H1 (cell line): ENCODE measurements around the gene LRBA. TPM values are rescaled to one million over a fixed set of nuclear protein-coding genes. Genes with fewer than 3 reads are reported as not detected.

Experiments used
- CTCF ChIA-PET: fragments of 300-600 bp; sonication (Branson Sonifier 250); formaldehyde crosslinking; loops from one replicate; lab custom pipeline; 2021; ENCODE audit not compliant: partially characterized antibody; lab: Charles Lee
- POLR2A ChIA-PET: fragments of 300-600 bp; sonication (Branson Sonifier 250); formaldehyde crosslinking; loops from one replicate; lab custom pipeline; 2021; ENCODE audit warnings: inconsistent platforms; ENCODE audit not compliant: partially characterized antibody; lab: Charles Lee
- DNase-seq, 2 experiments: peaks; one replicate each; pipeline versions ENCODE4 v3.0.0 to v3.0.0-alpha.2; 2010 to 2022; ENCODE audit warnings: low spot score in 2 of 2, low read depth in 1 of 2, mixed read lengths in 1 of 2
- FAIRE-seq: peaks from 2 replicates; lab custom pipeline; 2011; peaks lifted over from hg19 to GRCh38; lab: Jason Lieb, UNC
- H2AFZ ChIP-seq: 2 replicates; pipeline ENCODE4 v1.8.1; 2012; ENCODE audit warnings: low read length, inconsistent platforms
- H2AK5ac ChIP-seq: 2 replicates; pipeline ENCODE4 v1.6.1; 2013; ENCODE audit warnings: low read depth, low read length
- H2BK120ac ChIP-seq: replicated peaks from 2 replicates; pipeline ENCODE3; 2013; ENCODE audit warnings: low read depth, low read length, inconsistent platforms
- H2BK12ac ChIP-seq: 2 replicates; pipeline ENCODE4 v1.6.1; 2013; ENCODE audit warnings: low read depth, low read length
- H2BK15ac ChIP-seq: 2 replicates; pipeline ENCODE4 v1.6.1; 2013; ENCODE audit warnings: low read length
- H2BK20ac ChIP-seq: 2 replicates; pipeline ENCODE4 v1.6.1; 2013; ENCODE audit warnings: low read length
- H2BK5ac ChIP-seq: 2 replicates; pipeline ENCODE4 v1.6.1; 2013; ENCODE audit warnings: low read depth, low read length
- H3K14ac ChIP-seq: 2 replicates; pipeline ENCODE4 v1.6.1; 2013; ENCODE audit warnings: inconsistent platforms; ENCODE audit not compliant: insufficient read length
- H3K18ac ChIP-seq: 2 replicates; pipeline ENCODE4 v1.6.1; 2013; ENCODE audit warnings: low read length; ENCODE audit errors: extremely low read depth
- H3K23ac ChIP-seq: 2 replicates; pipeline ENCODE4 v1.6.1; 2013; ENCODE audit warnings: inconsistent platforms; ENCODE audit not compliant: insufficient read length
- H3K23me2 ChIP-seq: 2 replicates; pipeline ENCODE4 v1.6.1; 2013; ENCODE audit warnings: low read depth, low read length
- H3K27ac ChIP-seq: 2 replicates; pipeline ENCODE4 v1.6.1; 2011; ENCODE audit warnings: low read depth, low read length, inconsistent platforms
- H3K27me3 ChIP-seq, 4 experiments: replicated peaks in 1 of 4; 1 replicate in 1 of 4; 2 replicates in 3 of 4; pipeline versions ENCODE4 v1.6.1 to v1.8.1; 2011 to 2013; ENCODE audit warnings: low read length in 3 of 4, mild to moderate bottlenecking in 3 of 4, inconsistent platforms in 2 of 4, mixed read lengths in 2 of 4, moderate library complexity in 1 of 4; ENCODE audit not compliant: control insufficient read depth in 3 of 4, insufficient read depth in 3 of 4; ENCODE audit errors: extremely low read depth in 1 of 4
- H3K36me3 ChIP-seq, 4 experiments: 2 replicates each; pipeline versions ENCODE4 v1.6.1 to v1.8.1; 2011 to 2013; ENCODE audit warnings: mild to moderate bottlenecking in 4 of 4, low read length in 3 of 4, moderate library complexity in 2 of 4, control low read depth in 1 of 4, inconsistent platforms in 1 of 4; ENCODE audit not compliant: insufficient read depth in 4 of 4, control insufficient read depth in 2 of 4
- H3K4ac ChIP-seq: replicated peaks from 2 replicates; pipeline ENCODE3; 2013; ENCODE audit warnings: low read length, low read depth, mixed read lengths, inconsistent platforms; ENCODE audit not compliant: insufficient read length
- H3K4me1 ChIP-seq, 4 experiments: replicated peaks in 1 of 4; 1 replicate in 1 of 4; 2 replicates in 3 of 4; pipeline versions ENCODE4 v1.6.1 to v1.8.1; 2011 to 2013; ENCODE audit warnings: low read length in 3 of 4, inconsistent platforms in 2 of 4, mixed read lengths in 1 of 4; ENCODE audit not compliant: insufficient read depth in 4 of 4, control insufficient read depth in 3 of 4
- H3K4me2 ChIP-seq, 2 experiments: 2 replicates each; pipeline versions ENCODE4 v1.6.1 to v1.8.1; 2011 to 2013; ENCODE audit warnings: low read depth in 2 of 2, low read length in 2 of 2, control low read depth in 1 of 2, inconsistent platforms in 1 of 2, mild to moderate bottlenecking in 1 of 2; ENCODE audit not compliant: insufficient read depth in 1 of 2
- H3K4me3 ChIP-seq, 4 experiments: fragments of 200-600, 300-600 bp in 1 of 4; sonication (generic), shearing (Covaris generic), sonication (Bioruptor Twin) in 1 of 4; 2 replicates each; pipeline versions ENCODE4 v1.5.1 to v1.8.1; 2011 to 2016; ENCODE audit warnings: low read length in 4 of 4, low read depth in 3 of 4, control low read depth in 2 of 4, inconsistent platforms in 2 of 4, mild to moderate bottlenecking in 2 of 4, mixed read lengths in 1 of 4, moderate library complexity in 1 of 4; ENCODE audit not compliant: insufficient read depth in 2 of 4; ENCODE audit errors: extremely low read depth in 1 of 4
- H3K56ac ChIP-seq: replicated peaks from 2 replicates; pipeline ENCODE3; 2013; ENCODE audit warnings: low read depth, mild to moderate bottlenecking, mixed read lengths, low read length, inconsistent platforms; ENCODE audit not compliant: insufficient read length
- H3K79me1 ChIP-seq: 2 replicates; pipeline ENCODE4 v1.6.1; 2013; ENCODE audit warnings: low read depth, low read length, control low read depth
- H3K79me2 ChIP-seq, 2 experiments: 2 replicates each; pipeline versions ENCODE4 v1.6.1 to v1.8.1; 2012 to 2013; ENCODE audit warnings: low read length in 2 of 2, mild to moderate bottlenecking in 2 of 2, inconsistent platforms in 1 of 2; ENCODE audit not compliant: insufficient read depth in 2 of 2, control insufficient read depth in 1 of 2
- H3K9ac ChIP-seq, 4 experiments: replicated peaks in 1 of 4; 1 replicate in 1 of 4; 2 replicates in 3 of 4; pipeline versions ENCODE4 v1.6.1 to v1.8.1; 2011 to 2013; ENCODE audit warnings: low read depth in 3 of 4, low read length in 3 of 4, control low read depth in 2 of 4, mild to moderate bottlenecking in 2 of 4, moderate library complexity in 2 of 4, inconsistent platforms in 1 of 4; ENCODE audit errors: extremely low read depth in 1 of 4
- H3K9me3 ChIP-seq, 2 experiments: 2 replicates each; pipeline versions ENCODE4 v1.6.1 to v1.8.1; 2012 to 2013; ENCODE audit warnings: mild to moderate bottlenecking in 2 of 2, moderate library complexity in 2 of 2, control low read depth in 1 of 2, inconsistent platforms in 1 of 2, low read depth in 1 of 2, low read length in 1 of 2, mixed read lengths in 1 of 2; ENCODE audit not compliant: insufficient read depth in 2 of 2
- H4K20me1 ChIP-seq, 2 experiments: replicated peaks in 1 of 2; 2 replicates each; pipeline versions ENCODE3 to v1.8.1; 2011 to 2013; ENCODE audit warnings: inconsistent platforms in 2 of 2, low read length in 2 of 2, mild to moderate bottlenecking in 1 of 2; ENCODE audit not compliant: insufficient read depth in 2 of 2, control insufficient read depth in 1 of 2
- H4K5ac ChIP-seq: 2 replicates; pipeline ENCODE4 v1.6.1; 2013; ENCODE audit warnings: low read length, low read depth, mixed read lengths, inconsistent platforms; ENCODE audit not compliant: insufficient read length
- H4K8ac ChIP-seq: 2 replicates; pipeline ENCODE4 v1.8.0; 2013; ENCODE audit warnings: mild to moderate bottlenecking, moderate library complexity, low read length, inconsistent platforms; ENCODE audit not compliant: insufficient read depth; ENCODE audit errors: extremely low read depth
- H4K91ac ChIP-seq: replicated peaks from 2 replicates; pipeline ENCODE3; 2013; ENCODE audit warnings: low read length, mixed read lengths, inconsistent platforms; ENCODE audit not compliant: insufficient read length
- HDAC2 ChIP-seq, 2 experiments: fragments of 300-600 bp in 1 of 2; sonication (generic) in 1 of 2; IDR thresholded peaks; 2 replicates each; pipeline ENCODE4 v1.6.1; 2011 to 2012; ENCODE audit warnings: low read depth in 2 of 2, low read length in 2 of 2, mild to moderate bottlenecking in 2 of 2, moderate library complexity in 2 of 2, borderline replicate concordance in 1 of 2, inconsistent platforms in 1 of 2
- POLR2A ChIP-seq, 2 experiments: IDR thresholded peaks; 1 replicate in 1 of 2; 2 replicates in 1 of 2; pipeline ENCODE4 v1.6.1; 2011; ENCODE audit warnings: low read depth in 2 of 2, low read length in 2 of 2, mild to moderate bottlenecking in 2 of 2; ENCODE audit errors: control extremely low read depth in 1 of 2
- POU5F1 ChIP-seq: IDR thresholded peaks from 2 replicates; pipeline ENCODE4 v1.6.1; 2011; ENCODE audit warnings: low read depth, mild to moderate bottlenecking, low read length, moderate library complexity
- RXRA ChIP-seq: IDR thresholded peaks from 2 replicates; pipeline ENCODE4 v1.6.1; 2011; ENCODE audit warnings: low read depth, mild to moderate bottlenecking, low read length, moderate library complexity; ENCODE audit not compliant: insufficient read depth
- TAF1 ChIP-seq: IDR thresholded peaks from 2 replicates; pipeline ENCODE4 v1.6.1; 2011; ENCODE audit warnings: mild to moderate bottlenecking, low read depth, low read length
- WGBS, 2 experiments: shearing (Covaris generic) in 1 of 2; methylation state at CpG; one replicate each; pipeline versions ENCODE4 v1.1.6 to v1.1.7; 2013 to 2015; ENCODE audit warnings: low lambda C conversion rate in 2 of 2, mixed read lengths in 2 of 2, inconsistent platforms in 1 of 2, low coverage in 1 of 2, missing lambda C conversion rate in 1 of 2; ENCODE audit not compliant: insufficient replicate concordance in 2 of 2, insufficient coverage in 1 of 2, insufficient read length in 1 of 2; ENCODE audit errors: extremely low coverage in 1 of 2, missing lambda C conversion rate in 1 of 2; 5-methylcytosine and 5-hydroxymethylcytosine counted together
- polyA plus RNA-seq, 7 experiments: library from polyadenylated mRNA; depleted of rRNA in 3 of 7; stranded (reverse) in 5 of 7; unstranded in 2 of 7; fragments of >200 nt in 5 of 7; fragments of 200-250 nt in 2 of 7; gene quantifications; 1 replicate in 5 of 7; 2 replicates in 1 of 7; 4 replicates in 1 of 7; pipeline versions ENCODE4 v1.2.1 to v1.2.3, GENCODE V29; 2011 to 2013; ENCODE audit warnings: missing spikeins in 2 of 7, mixed read lengths in 2 of 7
- total RNA-seq: library from RNA; stranded (reverse); fragmentation: NEBNext Ultra II Directional; extraction: Animal tissue kit (Norgen Biotek cat#: 25700); gene quantifications from 2 replicates; pipeline ENCODE4 v1.2.1, GENCODE V29; 2021

Gene LRBA
- total and polyA plus RNA-seq, 2 of the 8 experiments (the other 6 are each of a cell fraction or from before 2014, with no cell fraction given): 54.6 to 83.2 TPM

- Histone ChIP-seq H4K20me1 (no peaks in the 10 kb centered on the region), H2AK5ac (no peak overlapping the region), H3K36me3 (peaks cover 0 to 27% (median 12%) of the 10 kb centered on the region in 4 experiments; a peak in 6 of 8 replicates), H4K8ac (no peak overlapping the region), H2AFZ (no peak overlapping the region), H3K4me2 (no peak overlapping the region), H3K4ac (no peak overlapping the region), H3K4me3 (no peak overlapping the region), H2BK20ac (no peak overlapping the region), H2BK12ac (no peak overlapping the region), H3K79me2 (no peaks in the 10 kb centered on the region), H4K91ac (no peak overlapping the region), H3K14ac (no peak overlapping the region), H3K4me1 (no peaks in the 10 kb centered on the region), H2BK15ac (no peak overlapping the region), H2BK5ac (no peak overlapping the region), H3K23ac (no peak overlapping the region), H3K79me1 (no peaks in the 10 kb centered on the region), H3K27me3 (no peaks in the 10 kb centered on the region), H3K23me2 (no peaks in the 10 kb centered on the region; the same call in 1 of the 2 replicates), H3K9me3 (no peaks in the 10 kb centered on the region), H3K56ac (no peak overlapping the region), H3K9ac (no peak overlapping the region), H4K5ac (no peak overlapping the region), H2BK120ac (no peak overlapping the region), H3K18ac (no peak overlapping the region), H3K27ac (no peak overlapping the region)
- TF ChIP-seq TAF1 (no peak), POU5F1 (no peak), POLR2A (IDR thresholded peaks at IDR 0.05; ENCODE audit: control extremely low read depth in 1 of 2, low read depth in 2 of 2, low read length in 2 of 2) (no peak), RXRA (no peak), HDAC2 (IDR thresholded peaks at IDR 0.05; ENCODE audit: borderline replicate concordance in 1 of 2, low read depth in 2 of 2, low read length in 2 of 2) (no peak)
- 100% methylated on average over 1 of the region's 1 CpG; no CpG with 5 or more reads in 1 of the 2 experiments for WGBS, 2 experiments
- ChIA-PET POLR2A (no interaction called here), CTCF (interaction anchor here (0.5 kb wide), 1 partner anchor 162 kb away, joined by 3 read pairs; no protein-coding TSS in a partner anchor)
- DNase-seq (no peak), FAIRE-seq (no peak)
Measured at GRCh38 chr4:150827226-150827625, 187.9 kb downstream of the LRBA start.
